ENCODE data around the gene TPRG1. TPM values are rescaled to one million over a fixed set of nuclear protein-coding genes. Genes with fewer than 3 reads are reported as not detected.

Gene TPRG1
- total and polyA plus RNA-seq, 2 donors (not counting 1 experiment from before 2014, with no cell fraction given): 0.21 to 0.39 TPM

- no peak for ATAC-seq (ENCODE audit: low read depth)
- H3K4me1 Mint-ChIP-seq: peaks cover 10% of the 10 kb centered on the region
- Histone ChIP-seq H3K4me1 (ENCODE audit: control insufficient read depth in 2 of 2, insufficient read depth in 2 of 2, low read length in 2 of 2) (peaks cover 0 to 5% of the 10 kb centered on the region in 2 donors), H3K4me2 (replicated peaks; ENCODE audit: low read depth, low read length, poor library complexity, severe bottlenecking) (peak overlapping the region; percentile 21), H3K9ac (ENCODE audit: low read length) (no peak overlapping the region), H3K27me3 (replicated peaks in 1 of 4; ENCODE audit: control extremely low read depth in 1 of 4, control insufficient read depth in 3 of 4, insufficient read depth in 4 of 4, low read length in 3 of 4) (peaks cover 0 to 7% (median 0%) of the 10 kb centered on the region in 4 experiments), H3K79me2 (ENCODE audit: control insufficient read depth, insufficient read depth, low read length) (no peaks in the 10 kb centered on the region), H3K27ac (ENCODE audit: low read length in 2 of 2) (no peak overlapping the region), H3K9me3 (ENCODE audit: control extremely low read depth in 1 of 3, control insufficient read depth in 2 of 3, insufficient read depth in 1 of 3, low read length in 2 of 3) (no peaks in the 10 kb centered on the region), H2AFZ (ENCODE audit: insufficient read depth, low read depth, low read length, poor library complexity, severe bottlenecking) (no peak overlapping the region), H3K4me3 (ENCODE audit: control extremely low read depth in 1 of 5, extremely low read depth in 1 of 5, insufficient read depth in 1 of 5, low read depth in 2 of 5, low read length in 4 of 5) (no peak overlapping the region), H4K20me1 (ENCODE audit: control insufficient read depth, insufficient read depth, low read length, poor library complexity, severe bottlenecking) (no peaks in the 10 kb centered on the region), H3K36me3 (replicated peaks in 1 of 2; ENCODE audit: control extremely low read depth in 1 of 2, control insufficient read depth in 1 of 2, extremely low read depth in 1 of 2, insufficient read depth in 2 of 2, low read length in 1 of 2) (no peaks in the 10 kb centered on the region)
- H3K27me3 Mint-ChIP-seq: peaks cover 11% of the 10 kb centered on the region
- H3K9me3 Mint-ChIP-seq (ENCODE audit: insufficient read depth): no peaks in the 10 kb centered on the region
- no CpG with 5 or more reads among the region's 5 CpGs for WGBS (ENCODE audit: insufficient coverage)
- no peak overlapping the region for H3K27ac Mint-ChIP-seq
- peak; percentile 12 for DNase-seq
- TF ChIP-seq, protein P1, sequence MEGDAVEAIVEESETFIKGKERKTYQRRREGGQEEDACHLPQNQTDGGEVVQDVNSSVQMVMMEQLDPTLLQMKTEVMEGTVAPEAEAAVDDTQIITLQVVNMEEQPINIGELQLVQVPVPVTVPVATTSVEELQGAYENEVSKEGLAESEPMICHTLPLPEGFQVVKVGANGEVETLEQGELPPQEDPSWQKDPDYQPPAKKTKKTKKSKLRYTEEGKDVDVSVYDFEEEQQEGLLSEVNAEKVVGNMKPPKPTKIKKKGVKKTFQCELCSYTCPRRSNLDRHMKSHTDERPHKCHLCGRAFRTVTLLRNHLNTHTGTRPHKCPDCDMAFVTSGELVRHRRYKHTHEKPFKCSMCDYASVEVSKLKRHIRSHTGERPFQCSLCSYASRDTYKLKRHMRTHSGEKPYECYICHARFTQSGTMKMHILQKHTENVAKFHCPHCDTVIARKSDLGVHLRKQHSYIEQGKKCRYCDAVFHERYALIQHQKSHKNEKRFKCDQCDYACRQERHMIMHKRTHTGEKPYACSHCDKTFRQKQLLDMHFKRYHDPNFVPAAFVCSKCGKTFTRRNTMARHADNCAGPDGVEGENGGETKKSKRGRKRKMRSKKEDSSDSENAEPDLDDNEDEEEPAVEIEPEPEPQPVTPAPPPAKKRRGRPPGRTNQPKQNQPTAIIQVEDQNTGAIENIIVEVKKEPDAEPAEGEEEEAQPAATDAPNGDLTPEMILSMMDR (IDR thresholded peaks at IDR 0.05): no peak
- no peak for TF ChIP-seq EZH2 (IDR thresholded peaks at IDR 0.05; ENCODE audit: borderline replicate concordance, insufficient read depth, low read depth, low read length, poor library complexity, severe bottlenecking)
- CTCF ChIA-PET: interaction anchor here (0.8 kb wide), 1 partner anchor 12 kb away, joined by 3 read pairs; no protein-coding TSS in a partner anchor
- no peak overlapping the region for H3K4me3 Mint-ChIP-seq
- POLR2A ChIA-PET: no interaction called here
- intact Hi-C loops (cut with micrococcal nuclease): no loop called here
Measured at GRCh38 chr3:189276444-189277219, 104.9 kb downstream of the TPRG1 start.

DNA sequence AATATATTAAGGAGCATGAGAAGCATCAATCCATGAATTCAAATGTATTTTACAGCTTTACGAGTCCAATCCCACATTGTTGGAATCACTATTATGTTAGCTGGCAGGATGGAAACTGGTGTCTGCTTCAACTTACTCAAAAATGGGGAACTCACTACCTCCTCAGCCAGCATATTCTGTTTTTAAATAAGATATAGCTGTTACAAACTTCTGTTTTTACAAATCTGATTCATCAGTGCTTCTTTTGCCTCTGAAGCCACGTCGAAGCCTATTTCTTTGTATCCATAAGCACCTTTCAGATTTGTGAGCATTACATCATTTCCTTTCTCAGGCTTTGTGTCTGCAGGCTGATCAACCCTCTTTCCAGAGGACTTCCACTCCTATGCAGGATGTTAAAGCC lies 105.9 kb downstream of the TPRG1 start:
- H3K9ac ChIP-seq (ENCODE audit: low read length): no peak overlapping the region
- no peaks in the 10 kb centered on the region for H3K9me3 ChIP-seq (ENCODE audit: control extremely low read depth in 1 of 3, control insufficient read depth in 2 of 3, insufficient read depth in 1 of 3, low read length in 2 of 3)
- H3K27ac ChIP-seq (ENCODE audit: low read length in 2 of 2): no peak overlapping the region
- DNase-seq: no peak
- H2AFZ ChIP-seq (ENCODE audit: insufficient read depth, low read depth, low read length, poor library complexity, severe bottlenecking): no peak overlapping the region
- peaks cover 10% of the 10 kb centered on the region for H3K4me1 Mint-ChIP-seq
- H3K27me3 ChIP-seq (replicated peaks in 1 of 4; ENCODE audit: control extremely low read depth in 1 of 4, control insufficient read depth in 3 of 4, insufficient read depth in 4 of 4, low read length in 3 of 4): peaks cover 0 to 7% (median 0%) of the 10 kb centered on the region in 4 experiments
- no peaks in the 10 kb centered on the region for H3K79me2 ChIP-seq (ENCODE audit: control insufficient read depth, insufficient read depth, low read length)
- no peak overlapping the region for H3K4me2 ChIP-seq (replicated peaks; ENCODE audit: low read depth, low read length, poor library complexity, severe bottlenecking)
- H3K4me1 ChIP-seq (ENCODE audit: control insufficient read depth in 2 of 2, insufficient read depth in 2 of 2, low read length in 2 of 2): peaks cover 0 to 5% of the 10 kb centered on the region in 2 donors
- no peaks in the 10 kb centered on the region for H3K9me3 Mint-ChIP-seq (ENCODE audit: insufficient read depth)
- no peaks in the 10 kb centered on the region for H3K36me3 ChIP-seq (replicated peaks in 1 of 2; ENCODE audit: control extremely low read depth in 1 of 2, control insufficient read depth in 1 of 2, extremely low read depth in 1 of 2, insufficient read depth in 2 of 2, low read length in 1 of 2)
- H3K27me3 Mint-ChIP-seq: peaks cover 14% of the 10 kb centered on the region
- no peak for ATAC-seq (ENCODE audit: low read depth)
- intact Hi-C loops (cut with micrococcal nuclease): no loop called here
- TF ChIP-seq, protein P1 (IDR thresholded peaks at IDR 0.05): no peak
- TF ChIP-seq EZH2 (IDR thresholded peaks at IDR 0.05; ENCODE audit: borderline replicate concordance, insufficient read depth, low read depth, low read length, poor library complexity, severe bottlenecking): no peak
- WGBS (ENCODE audit: insufficient coverage): no CpG with 5 or more reads among the region's 3 CpGs
- H4K20me1 ChIP-seq (ENCODE audit: control insufficient read depth, insufficient read depth, low read length, poor library complexity, severe bottlenecking): no peaks in the 10 kb centered on the region
- CTCF ChIA-PET: no interaction called here
- no peak overlapping the region for H3K4me3 ChIP-seq (ENCODE audit: control extremely low read depth in 1 of 5, extremely low read depth in 1 of 5, insufficient read depth in 1 of 5, low read depth in 2 of 5, low read length in 4 of 5)
- H3K27ac Mint-ChIP-seq: no peak overlapping the region
- POLR2A ChIA-PET: no interaction called here
- no peak overlapping the region for H3K4me3 Mint-ChIP-seq

Data from B cell (primary cell).